Ascending aorta (tissue), 2 donors: ENCODE measurements around the gene FAM118A. TPM values are rescaled to one million over a fixed set of nuclear protein-coding genes. Genes with fewer than 3 reads are reported as not detected.
"Not testable (repeated sequence)": the region's sequence is repeated elsewhere in the genome, so short reads cannot be mapped to it uniquely, and the experiment has no call there.

Experiments used
- DNase-seq, 2 donors: peaks; one replicate each; pipeline ENCODE4 v3.0.0-alpha.2; 2019; ENCODE audit warnings: low spot score in 2 of 2
- H3K27ac ChIP-seq, 2 donors: fragments of 200-600 bp; sonication (generic); one replicate each; pipeline ENCODE4 v1.5.1; 2016 to 2017; ENCODE audit warnings: mild to moderate bottlenecking in 1 of 2
- H3K27me3 ChIP-seq: fragments of 200-600 bp; sonication (generic); one replicate; pipeline ENCODE4 v1.5.1; 2017
- H3K36me3 ChIP-seq, 2 donors: fragments of 200-600 bp; sonication (generic); one replicate each; pipeline ENCODE4 v1.5.1; 2016
- H3K4me1 ChIP-seq, 2 donors: fragments of 200-600 bp; sonication (generic); one replicate each; pipeline ENCODE4 v1.5.1; 2016 to 2017; ENCODE audit warnings: mild to moderate bottlenecking in 1 of 2
- H3K4me3 ChIP-seq, 2 donors: fragments of 200-600 bp; sonication (generic); one replicate each; pipeline ENCODE4 v1.5.1; 2016 to 2017; ENCODE audit warnings: mild to moderate bottlenecking in 1 of 2
- H3K9me3 ChIP-seq, 2 donors: fragments of 200-600 bp; sonication (generic); one replicate each; pipeline ENCODE4 v1.5.1; 2016
- CTCF ChIP-seq, 3 experiments: fragments of 200-600 bp in 2 of 3; fragments of 450-650 bp in 1 of 3; sonication (generic) in 2 of 3; IDR thresholded peaks; one replicate each; pipeline ENCODE4 v1.5.1; 2016 to 2019; ENCODE audit warnings: antibody characterized with exemption in 3 of 3, mild to moderate bottlenecking in 1 of 3, moderate library complexity in 1 of 3
- intact Hi-C: fragments of 100-400 bp; cut with DNase I; formaldehyde crosslinking; loops from one replicate; pipeline ENCODE4 v1.15.1; 2023
- total RNA-seq: library from RNA; depleted of rRNA; stranded (reverse); fragments of >200 nt; gene quantifications from one replicate; pipeline ENCODE4 v1.1.0, GENCODE V29; 2016

Gene FAM118A
- total RNA-seq = 23.5 TPM

DNA sequence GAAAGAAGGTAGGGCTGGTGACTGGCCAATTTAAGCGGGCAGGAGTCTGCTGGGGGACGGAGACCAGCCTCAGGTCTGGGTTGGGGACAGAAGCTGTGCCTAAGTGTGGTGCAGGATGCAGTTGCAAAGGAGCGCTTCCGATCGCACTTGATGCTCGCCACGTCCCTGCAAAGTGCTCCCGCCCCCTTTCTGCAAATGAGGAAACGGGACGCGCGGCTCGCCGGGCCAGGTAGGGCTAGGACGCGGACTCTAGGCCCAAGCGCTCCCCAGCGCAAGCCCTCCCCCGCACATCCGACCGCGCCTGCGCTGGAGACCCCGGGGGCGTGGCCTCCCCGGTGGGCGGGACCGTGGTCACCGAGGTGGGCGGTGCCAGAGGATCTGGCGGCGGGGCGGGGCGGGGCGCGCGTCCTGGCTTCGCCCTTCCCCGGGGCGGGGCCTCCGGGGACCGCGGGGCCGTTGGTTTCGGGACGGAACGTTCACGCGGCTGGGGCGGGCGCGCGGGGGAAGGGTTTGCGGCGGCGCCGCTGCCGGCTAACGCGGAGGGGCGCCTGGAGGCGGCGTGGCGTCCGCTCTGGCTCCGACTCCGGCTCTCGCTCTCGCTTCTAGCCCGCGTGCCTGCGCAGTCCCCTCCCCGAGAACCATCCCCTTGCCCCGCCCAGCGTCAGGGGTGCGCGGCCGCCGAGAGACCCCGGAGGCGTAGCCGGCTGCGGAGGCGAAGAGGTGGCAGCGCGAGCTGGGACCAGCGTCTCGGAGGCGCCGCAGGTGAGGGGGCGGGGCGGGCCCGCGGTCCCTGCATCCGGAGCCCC, at the start of gene FAM118A:
FAM118A (plus strand) TSS at position 513 of the 806 bp plus-strand sequence. CDS start 12,446 bp downstream, outside the sequence.
- Histone ChIP-seq H3K4me3 (peak within 1 kb of the TSS; percentile 93 to 99), H3K27me3 (no peaks in the 10 kb centered on the region), H3K4me1 (peaks cover 0 to 3% of the 10 kb centered on the region in 2 donors), H3K9me3 (no peaks in the 10 kb centered on the region), H3K27ac (peak within 1 kb of the TSS; percentile 78 to 89), H3K36me3 (no peaks in the 10 kb centered on the region)
- TF ChIP-seq CTCF (IDR thresholded peaks at IDR 0.05) = no peak
- intact Hi-C loops = loop anchor here (1.0 to 10.0 kb wide), 8 partner anchors 8 to 805 kb away; partner anchors contain the start of genes RIBC2 and SMC1B
- DNase-seq = peak; percentile 76 to 95

GRCh38 chr22:45260395-45260759, 49.4 kb upstream of the FAM118A start:
- H3K27me3 ChIP-seq, H3K4me3 ChIP-seq, H3K36me3 ChIP-seq, H3K27ac ChIP-seq, DNase-seq, H3K4me1 ChIP-seq, H3K9me3 ChIP-seq: not testable (repeated sequence)
- intact Hi-C loops = loop anchor here (5.0 kb wide), 1 partner anchor 98 kb away; the partner anchor contains the start of gene NUP50

DNA sequence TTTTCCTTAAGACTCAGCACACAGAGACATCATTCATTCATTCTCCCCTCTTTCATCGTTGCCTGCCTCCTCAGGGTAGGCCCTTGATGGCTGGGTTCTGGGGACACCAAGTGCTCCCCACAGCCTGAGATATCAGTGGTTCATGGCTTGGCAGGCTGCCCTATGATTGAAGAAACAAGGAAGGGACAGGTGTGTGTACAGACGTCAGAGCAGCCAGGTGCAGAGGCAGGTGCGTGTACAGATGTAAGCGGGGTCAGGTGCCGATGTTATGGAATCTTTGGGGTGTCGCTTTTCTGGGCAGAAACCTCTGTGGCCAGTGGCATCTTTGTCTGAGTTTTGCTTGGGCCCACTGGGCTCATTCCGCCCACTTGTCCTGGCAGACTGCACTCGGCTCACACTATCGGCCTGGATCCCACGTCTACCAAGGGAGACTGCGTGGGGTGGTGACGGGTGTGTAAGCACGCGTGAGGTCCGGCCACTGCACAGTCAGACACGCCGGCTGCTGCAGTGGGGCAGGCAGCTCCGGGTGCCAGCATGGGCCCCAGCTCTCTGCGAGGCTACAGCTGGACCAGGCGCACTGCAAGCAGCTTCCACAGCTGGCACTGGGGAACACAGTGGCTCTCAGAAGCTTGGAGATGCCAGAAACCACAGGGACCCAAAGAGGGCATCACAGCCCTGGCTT, 48.2 kb upstream of the FAM118A start:
- no peak for TF ChIP-seq CTCF (IDR thresholded peaks at IDR 0.05)
- Histone ChIP-seq H3K4me3 (no peak overlapping the region), H3K27ac (no peak overlapping the region), H3K36me3 (no peaks in the 10 kb centered on the region), H3K27me3 (no peaks in the 10 kb centered on the region), H3K4me1 (peaks cover 0 to 4% of the 10 kb centered on the region in 2 donors), H3K9me3 (no peaks in the 10 kb centered on the region)
- intact Hi-C loops = loop anchor here (5.0 kb wide), 1 partner anchor 99 kb away; the partner anchor contains the start of gene NUP50
- no peak for DNase-seq

DNA sequence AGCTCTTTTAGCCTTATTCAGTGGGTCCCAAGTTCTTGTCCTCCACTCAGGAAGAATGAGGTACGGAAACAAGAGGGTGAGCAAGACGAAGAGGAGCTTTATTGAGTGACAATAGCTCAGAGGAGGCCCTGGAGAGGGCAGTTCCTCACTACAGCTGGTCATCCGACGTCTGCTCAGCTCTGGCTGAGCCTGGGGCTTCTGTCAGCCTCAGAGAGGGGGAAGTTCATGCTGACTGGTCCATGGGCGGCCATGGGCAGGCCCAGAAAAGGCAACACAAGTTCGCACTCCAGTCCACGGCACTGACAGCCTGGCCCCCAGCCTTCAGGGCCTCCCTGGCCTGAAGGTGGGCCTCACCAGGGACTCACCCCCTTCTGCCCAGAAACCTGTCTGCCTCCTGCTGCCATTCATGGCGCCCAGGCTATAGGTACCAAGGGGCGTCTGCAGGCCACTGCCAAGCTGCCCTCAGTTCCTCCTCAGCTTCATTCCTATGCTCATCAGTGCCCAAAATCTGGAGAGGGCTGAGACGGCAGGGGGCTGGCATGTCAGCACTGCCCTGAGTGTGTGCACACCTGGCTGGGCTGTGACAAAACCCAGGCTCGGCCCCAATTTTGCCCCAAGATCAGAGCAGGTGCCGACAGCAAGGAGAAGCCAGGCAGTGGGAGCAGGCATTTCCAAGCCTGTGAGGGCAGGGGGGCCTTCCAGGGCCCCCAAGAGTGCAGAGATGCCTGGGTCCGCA, 47.4 kb upstream of the FAM118A start:
- H3K36me3 ChIP-seq = no peaks in the 10 kb centered on the region
- no peak overlapping the region for H3K4me3 ChIP-seq
- TF ChIP-seq CTCF (IDR thresholded peaks at IDR 0.05) = no peak
- H3K27me3 ChIP-seq = no peaks in the 10 kb centered on the region
- no peak for DNase-seq
- H3K4me1 ChIP-seq = peaks cover 0 to 4% of the 10 kb centered on the region in 2 donors
- H3K9me3 ChIP-seq = no peaks in the 10 kb centered on the region
- intact Hi-C loops = loop anchor here (5.0 kb wide), 1 partner anchor 100 kb away; the partner anchor contains the start of gene NUP50
- no peak overlapping the region for H3K27ac ChIP-seq

DNA sequence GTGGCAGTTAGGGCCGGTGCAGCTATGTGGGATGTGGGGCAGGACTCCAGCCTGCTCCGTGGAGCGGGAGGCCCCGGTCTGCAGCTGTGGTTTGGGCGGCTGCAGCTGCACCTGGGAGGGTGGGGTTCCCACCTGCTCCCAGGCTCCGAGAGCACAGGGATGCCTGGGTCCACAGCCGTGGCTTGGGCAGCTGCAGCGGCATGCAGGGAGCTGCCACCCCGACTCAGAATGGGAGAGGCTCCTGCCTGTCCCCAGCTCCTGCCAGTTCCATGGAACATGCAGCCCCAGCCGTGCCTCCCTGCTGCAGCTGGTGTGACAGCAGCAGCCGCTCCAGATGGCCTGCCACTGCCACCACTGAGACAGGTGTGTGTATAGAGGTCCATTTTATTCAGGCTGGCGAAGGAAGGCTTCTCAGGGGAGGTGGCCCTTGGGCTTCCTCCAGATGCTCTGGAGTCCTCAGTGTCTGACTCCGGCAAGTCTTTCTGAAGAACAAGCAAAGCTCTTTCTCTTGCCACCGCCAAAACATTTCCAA, 46.7 kb upstream of the FAM118A start:
- no peaks in the 10 kb centered on the region for H3K27me3 ChIP-seq
- DNase-seq = no peak
- TF ChIP-seq CTCF (IDR thresholded peaks at IDR 0.05) = no peak
- no peak overlapping the region for H3K4me3 ChIP-seq
- intact Hi-C loops = loop anchor here (5.0 kb wide), 1 partner anchor 101 kb away; the partner anchor contains the start of gene NUP50
- H3K9me3 ChIP-seq = no peaks in the 10 kb centered on the region
- H3K36me3 ChIP-seq = no peaks in the 10 kb centered on the region
- no peak overlapping the region for H3K27ac ChIP-seq
- H3K4me1 ChIP-seq = peaks cover 0 to 4% of the 10 kb centered on the region in 2 donors
